Calu3 (cell line): ENCODE measurements around the gene RNF157. TPM values are rescaled to one million over a fixed set of nuclear protein-coding genes. Genes with fewer than 3 reads are reported as not detected.
A peak's percentile ranks its signal among the peaks of the same experiment; 100 is the strongest.

Source experiments
- BruUV-seq: library from RNA; stranded (reverse); fragments of 400-500 nt; replicated peaks from 2 replicates; lab custom pipeline; 2021; lab: Mats Ljungman, UMichigan
- CTCF ChIA-PET: fragments of 300-600 bp; sonication (Branson Sonifier 250); formaldehyde crosslinking; loops from one replicate; lab custom pipeline; 2022; ENCODE audit warnings: antibody characterized with exemption; lab: Charles Lee
- DNase-seq: peaks from one replicate; pipeline ENCODE4 v3.0.0; 2022
- H3K27ac Mint-ChIP-seq: one replicate; pipeline ENCODE4 v1.8.0; 2022; ENCODE audit warnings: mixed read lengths; ENCODE audit not compliant: unreplicated experiment
- H3K27me3 Mint-ChIP-seq: one replicate; pipeline ENCODE4 v1.8.0; 2022; ENCODE audit warnings: mixed read lengths; ENCODE audit not compliant: unreplicated experiment
- H3K36me3 Mint-ChIP-seq: one replicate; pipeline ENCODE4 v1.8.0; 2022; ENCODE audit warnings: mild to moderate bottlenecking, moderate library complexity, mixed read lengths; ENCODE audit not compliant: insufficient read depth, unreplicated experiment
- H3K4me1 Mint-ChIP-seq: one replicate; pipeline ENCODE4 v1.8.0; 2022; ENCODE audit warnings: mild to moderate bottlenecking, low read depth, mixed read lengths; ENCODE audit not compliant: unreplicated experiment
- H3K4me3 Mint-ChIP-seq: one replicate; pipeline ENCODE4 v1.8.0; 2022; ENCODE audit warnings: mild to moderate bottlenecking, low read depth, moderate library complexity, mixed read lengths; ENCODE audit not compliant: unreplicated experiment
- H3K9me3 Mint-ChIP-seq: one replicate; pipeline ENCODE4 v1.8.0; 2022; ENCODE audit warnings: low read depth, mixed read lengths; ENCODE audit not compliant: unreplicated experiment
- CTCF ChIP-seq: fragments of 200-600 bp; IDR thresholded peaks from one replicate; pipeline ENCODE4 v1.8.0; 2022; ENCODE audit warnings: antibody characterized with exemption; ENCODE audit not compliant: unreplicated experiment
- intact Hi-C: fragments of 100-400 bp; cut with micrococcal nuclease; formaldehyde crosslinking; loops from one replicate; pipeline ENCODE4 v1.10.0; 2022; ENCODE audit not compliant: unreplicated experiment
- total RNA-seq: library from RNA; stranded (reverse); gene quantifications from 2 replicates; pipeline ENCODE4 v1.2.3, GENCODE V29; 2022

Gene RNF157
- total RNA-seq, 1 experiment from 2014 or later: 17.6 TPM

- no TSS peak for BruUV-seq
- Mint-ChIP-seq H3K4me3 (peak overlapping the region; percentile 82), H3K27ac (peak overlapping the region; percentile 28), H3K27me3 (no peaks in the 10 kb centered on the region), H3K36me3 (peaks cover 25% of the 10 kb centered on the region), H3K9me3 (no peaks in the 10 kb centered on the region), H3K4me1 (peaks cover 15% of the 10 kb centered on the region)
- CTCF ChIA-PET: no interaction called here
- TF ChIP-seq CTCF: no peak
- intact Hi-C loops: no loop called here
- no peak for DNase-seq
Observed at GRCh38 chr17:76241691-76242255, 1.5 kb upstream of the RNF157 start.

- DNase-seq: no peak
- Mint-ChIP-seq H3K27me3 (no peaks in the 10 kb centered on the region), H3K36me3 (peaks cover 25% of the 10 kb centered on the region), H3K4me3 (peak overlapping the region; percentile 82), H3K4me1 (peaks cover 9% of the 10 kb centered on the region), H3K27ac (peak overlapping the region; percentile 28), H3K9me3 (no peaks in the 10 kb centered on the region)
- intact Hi-C loops: no loop called here
- BruUV-seq: TSS peak; percentile 94
- TF ChIP-seq CTCF: no peak
- CTCF ChIA-PET: no interaction called here
Observed at GRCh38 chr17:76241204-76241538, 878 bp upstream of the RNF157 start.

- Mint-ChIP-seq H3K9me3 (no peaks in the 10 kb centered on the region), H3K27ac (peak overlapping the region; percentile 6), H3K36me3 (peaks cover 25% of the 10 kb centered on the region), H3K4me3 (peak overlapping the region; percentile 82), H3K4me1 (peaks cover 9% of the 10 kb centered on the region), H3K27me3 (no peaks in the 10 kb centered on the region)
- no peak for DNase-seq
- TF ChIP-seq CTCF: no peak
- no TSS peak for BruUV-seq
- CTCF ChIA-PET: interaction anchor here (0.6 to 2.4 kb wide), 3 partner anchors 19 to 168 kb away, joined by 3 to 7 read pairs (median 5); no protein-coding TSS in a partner anchor
- intact Hi-C loops: loop anchor here (5.0 kb wide), 1 partner anchor 38 kb away; no protein-coding TSS in a partner anchor
Observed at GRCh38 chr17:76239538-76240274, 587 bp downstream of the RNF157 start.

- Mint-ChIP-seq H3K4me3 (peak overlapping the region; percentile 82), H3K36me3 (peaks cover 25% of the 10 kb centered on the region), H3K27me3 (no peaks in the 10 kb centered on the region), H3K9me3 (no peaks in the 10 kb centered on the region), H3K4me1 (peaks cover 12% of the 10 kb centered on the region), H3K27ac (peak overlapping the region; percentile 6)
- no peak for TF ChIP-seq CTCF
- no TSS peak for BruUV-seq
- intact Hi-C loops: loop anchor here (5.0 kb wide), 1 partner anchor 38 kb away; no protein-coding TSS in a partner anchor
- no peak for DNase-seq
- CTCF ChIA-PET: interaction anchor here (0.6 to 2.4 kb wide), 8 partner anchors 13 to 168 kb away, joined by 3 to 9 read pairs (median 6); no protein-coding TSS in a partner anchor
Observed at GRCh38 chr17:76238847-76239537, 1.3 kb downstream of the RNF157 start.
